HG03521 (cell line): Measurements from ENCODE around the gene RERE.

Source experiments
- ATAC-seq: cut with Tn5 transposase; IDR thresholded peaks from one replicate; pipeline ENCODE4 v1.9.1; 2021; ENCODE audit warnings: mild to moderate bottlenecking, moderate library complexity; ENCODE audit not compliant: unreplicated experiment

RERE gene

GRCh38 chr1:8493916-8494540 is 323.4 kb downstream of the RERE start:
- no peak for ATAC-seq

- no peak for ATAC-seq
Measured at GRCh38 chr1:8487249-8487648, 330.2 kb downstream of the RERE start.

- no peak for ATAC-seq
Measured at GRCh38 chr1:8486047-8486446, 331.4 kb downstream of the RERE start.

GRCh38 chr1:8483586-8483985 is 333.9 kb downstream of the RERE start:
- ATAC-seq, result no peak

GRCh38 chr1:8482979-8483381 is 334.5 kb downstream of the RERE start:
- no peak for ATAC-seq

- no peak for ATAC-seq
Measured at GRCh38 chr1:8481650-8482380, 335.6 kb downstream of the RERE start.

GRCh38 chr1:8478566-8478965 is 338.9 kb downstream of the RERE start:
- no peak for ATAC-seq

- no peak for ATAC-seq
Measured at GRCh38 chr1:8477983-8478362, 339.5 kb downstream of the RERE start.

GRCh38 chr1:8477166-8477982 is 340.1 kb downstream of the RERE start:
- ATAC-seq, result peak; percentile 48

GRCh38 chr1:8476006-8476405 is 341.4 kb downstream of the RERE start:
- ATAC-seq, result no peak

- ATAC-seq, result no peak
Measured at GRCh38 chr1:8474369-8474768, 343.1 kb downstream of the RERE start.

GRCh38 chr1:8473891-8474300 is 343.5 kb downstream of the RERE start:
- no peak for ATAC-seq

GRCh38 chr1:8473121-8473875 is 344.1 kb downstream of the RERE start:
- ATAC-seq, result no peak

GRCh38 chr1:8472668-8473067 is 344.8 kb downstream of the RERE start:
- no peak for ATAC-seq

GRCh38 chr1:8471451-8471850 is 346.0 kb downstream of the RERE start:
- ATAC-seq, result no peak

GRCh38 chr1:8468751-8469150 is 348.7 kb downstream of the RERE start:
- no peak for ATAC-seq

GRCh38 chr1:8467308-8467707 is 350.1 kb downstream of the RERE start:
- no peak for ATAC-seq

- no peak for ATAC-seq
Measured at GRCh38 chr1:8465692-8466091, 351.7 kb downstream of the RERE start.

GRCh38 chr1:8465013-8465412 is 352.4 kb downstream of the RERE start:
- ATAC-seq, result no peak

GRCh38 chr1:8464377-8464776 is 353.1 kb downstream of the RERE start:
- no peak for ATAC-seq
